GM12873 (cell line): ENCODE results near the gene OPA3.

Experiments
- TF ChIP-seq, protein P1 (sequence below): IDR thresholded peaks from 2 replicates; pipeline ENCODE4 v1.5.1; 2012; ENCODE audit warnings: low read depth, mild to moderate bottlenecking, moderate library complexity, low read length, control low read depth; ENCODE audit not compliant: insufficient read depth; ENCODE audit errors: missing control alignments

The OPA3 gene

GRCh38 chr19:45592366-45592765 is 7.8 kb upstream of the OPA3 start:
- TF ChIP-seq, protein P1, sequence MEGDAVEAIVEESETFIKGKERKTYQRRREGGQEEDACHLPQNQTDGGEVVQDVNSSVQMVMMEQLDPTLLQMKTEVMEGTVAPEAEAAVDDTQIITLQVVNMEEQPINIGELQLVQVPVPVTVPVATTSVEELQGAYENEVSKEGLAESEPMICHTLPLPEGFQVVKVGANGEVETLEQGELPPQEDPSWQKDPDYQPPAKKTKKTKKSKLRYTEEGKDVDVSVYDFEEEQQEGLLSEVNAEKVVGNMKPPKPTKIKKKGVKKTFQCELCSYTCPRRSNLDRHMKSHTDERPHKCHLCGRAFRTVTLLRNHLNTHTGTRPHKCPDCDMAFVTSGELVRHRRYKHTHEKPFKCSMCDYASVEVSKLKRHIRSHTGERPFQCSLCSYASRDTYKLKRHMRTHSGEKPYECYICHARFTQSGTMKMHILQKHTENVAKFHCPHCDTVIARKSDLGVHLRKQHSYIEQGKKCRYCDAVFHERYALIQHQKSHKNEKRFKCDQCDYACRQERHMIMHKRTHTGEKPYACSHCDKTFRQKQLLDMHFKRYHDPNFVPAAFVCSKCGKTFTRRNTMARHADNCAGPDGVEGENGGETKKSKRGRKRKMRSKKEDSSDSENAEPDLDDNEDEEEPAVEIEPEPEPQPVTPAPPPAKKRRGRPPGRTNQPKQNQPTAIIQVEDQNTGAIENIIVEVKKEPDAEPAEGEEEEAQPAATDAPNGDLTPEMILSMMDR, result no peak

- TF ChIP-seq, protein P1, result no peak
These were observed 7.0 kb upstream of the OPA3 start for GRCh38 chr19:45591638-45592005.

DNA sequence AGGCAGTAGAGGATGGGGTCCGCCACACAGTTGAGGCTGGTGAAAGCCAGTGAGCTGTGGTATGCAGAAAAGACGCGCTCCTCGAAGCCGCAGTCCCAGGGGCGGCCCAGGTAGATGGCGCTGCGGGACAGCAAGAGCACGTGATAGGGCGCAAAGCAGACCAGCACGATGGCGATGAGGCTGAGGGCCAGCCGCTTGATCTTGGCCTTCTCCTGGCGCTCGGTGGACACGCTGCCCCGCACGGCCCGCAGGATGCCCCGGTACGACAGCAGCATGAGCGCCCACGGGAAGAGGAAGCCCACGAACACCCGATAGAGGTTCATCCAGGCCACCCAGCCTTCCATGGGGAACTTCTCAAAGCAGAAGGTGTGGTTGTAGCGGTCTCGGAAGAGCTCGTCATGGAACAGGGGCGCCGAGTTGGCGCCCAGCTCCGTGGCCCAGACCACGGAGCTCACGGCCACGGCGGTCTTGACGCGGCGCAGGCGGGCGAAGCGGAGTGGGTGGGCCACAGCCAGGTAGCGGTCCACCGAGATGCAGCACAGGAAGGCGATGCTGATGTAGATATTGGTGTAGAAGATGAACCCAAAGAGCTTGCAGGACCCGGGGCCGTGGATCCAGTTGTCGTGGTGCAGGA is 6.5 kb upstream of the OPA3 start:
- TF ChIP-seq, protein P1, result peak; percentile 64

DNA sequence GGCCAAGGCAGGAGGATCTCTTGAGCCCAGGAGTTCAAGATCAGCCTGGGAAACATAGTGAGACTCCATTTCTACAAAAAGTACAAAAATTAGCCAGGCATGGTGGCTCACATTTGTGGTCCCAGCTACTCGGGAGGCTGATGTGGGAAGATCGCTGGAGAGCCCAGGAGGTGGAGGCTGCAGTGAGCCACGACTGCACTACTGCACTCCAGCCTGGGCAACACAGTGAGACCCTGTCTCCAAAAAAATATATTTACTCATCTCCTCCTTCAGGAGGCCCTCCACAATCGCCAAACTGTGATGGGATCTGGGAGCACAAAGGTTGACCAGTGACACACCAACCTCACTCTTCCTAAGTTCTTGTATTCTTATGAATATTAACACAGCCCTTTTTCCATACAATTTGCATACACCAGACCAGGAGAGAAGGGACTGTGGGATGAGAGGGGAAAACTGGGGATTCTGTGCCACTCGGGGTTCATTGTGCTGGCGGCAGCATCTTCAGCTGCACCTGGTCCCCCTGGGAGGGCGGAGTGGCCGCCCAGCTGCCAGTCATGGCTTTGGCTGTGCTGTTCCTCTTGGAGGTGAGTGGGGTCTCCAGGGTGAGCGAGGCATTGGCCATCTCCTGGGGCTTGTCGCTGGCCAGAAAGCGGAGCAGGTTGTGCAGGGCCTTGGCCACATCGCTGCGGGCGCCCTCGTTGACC is 5.8 kb upstream of the OPA3 start:
- TF ChIP-seq, protein P1, result no peak

DNA sequence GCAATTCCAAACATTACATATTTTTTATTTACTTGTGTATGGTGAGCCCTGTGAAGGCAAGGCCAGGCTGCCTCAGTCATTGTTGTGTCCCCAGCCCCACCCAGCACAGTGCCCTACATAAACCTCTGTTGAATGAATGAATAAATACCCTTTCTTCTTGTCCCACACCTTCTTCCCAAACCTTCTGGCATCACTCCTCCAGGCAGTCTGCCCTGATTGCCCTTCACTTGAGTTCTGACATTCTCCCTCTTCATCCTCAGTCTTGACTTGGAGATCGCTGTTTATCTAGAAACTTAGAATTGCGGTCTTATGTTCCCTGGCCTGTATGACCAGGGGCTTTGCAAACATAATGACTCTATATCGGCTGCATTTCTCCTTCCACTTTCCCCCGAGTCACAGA is 5.2 kb upstream of the OPA3 start:
- TF ChIP-seq, protein P1, result no peak

GRCh38 chr19:45587873-45588272 is 3.3 kb upstream of the OPA3 start:
- TF ChIP-seq, protein P1, result no peak

GRCh38 chr19:45585158-45585577 is 566 bp upstream of the OPA3 start:
- TF ChIP-seq, protein P1, result no peak
